K562 (cell line): ENCODE results near the gene CFAP69. TPM values are rescaled to one million over a fixed set of nuclear protein-coding genes. Genes with fewer than 3 reads are reported as not detected.

Experiments
- ATF3 ChIP-seq, 2 experiments: fragments of 450-650 bp in 1 of 2; sonication (generic) in 1 of 2; formaldehyde crosslinking in 1 of 2; IDR thresholded peaks in 1 of 2; conservative IDR thresholded peaks in 1 of 2; 2 replicates each; pipeline versions ENCODE4 v1.6.1 to v1.8.1; 2016 to 2023; ENCODE audit warnings: mild to moderate bottlenecking in 2 of 2, moderate library complexity in 2 of 2, inconsistent platforms in 1 of 2, missing genetic modification reagents in 1 of 2
- ATF6 ChIP-seq: sonication (generic); formaldehyde crosslinking; IDR thresholded peaks from 2 replicates; pipeline ENCODE4 v1.4.0; 2020; ENCODE audit warnings: mild to moderate bottlenecking, missing genetic modification reagents
- CAMTA2 ChIP-seq: fragments of 250-450 bp; sonication (Bioruptor Pico); conservative IDR thresholded peaks from 2 replicates; pipeline ENCODE4 v1.5.1; 2022
- CEBPB ChIP-seq: fragments of 450-650 bp; IDR thresholded peaks from 2 replicates; pipeline ENCODE4 v1.6.1; 2016; ENCODE audit warnings: missing genetic modification characterization, missing compliant biosample characterization
- FUS ChIP-seq: fragments of 200-400 bp; formaldehyde crosslinking; optimal IDR thresholded peaks from 2 replicates; pipeline ENCODE3; 2017; ENCODE audit warnings: low read depth, low read length
- HDAC2 ChIP-seq: fragments of 450-650 bp; IDR thresholded peaks from 2 replicates; pipeline ENCODE4 v1.6.1; 2016; ENCODE audit warnings: mild to moderate bottlenecking
- HMG20B ChIP-seq: fragments of 250-450 bp; sonication (Bioruptor Pico); IDR thresholded peaks from 2 replicates; pipeline ENCODE4 v1.5.0; 2021; ENCODE audit warnings: mild to moderate bottlenecking
- IFI16 ChIP-seq: fragments of 250-450 bp; sonication (Bioruptor Pico); IDR thresholded peaks from 2 replicates; pipeline ENCODE4 v2.1.2; 2022; ENCODE audit warnings: mild to moderate bottlenecking, inconsistent platforms
- KLF16 ChIP-seq: IDR thresholded peaks from 2 replicates; pipeline ENCODE4 v1.6.1; 2016; ENCODE audit warnings: antibody characterized with exemption
- PRMT5 ChIP-seq: sonication (generic); formaldehyde crosslinking; IDR thresholded peaks from 2 replicates; pipeline ENCODE4 v1.5.0; 2020; ENCODE audit warnings: missing genetic modification reagents
- PTTG1 ChIP-seq: fragments of 450-650 bp; IDR thresholded peaks from 2 replicates; pipeline ENCODE4 v1.6.1; 2016; ENCODE audit warnings: low read depth, mild to moderate bottlenecking, missing genetic modification characterization, missing compliant biosample characterization
- TAF7 ChIP-seq: fragments of 450-650 bp; IDR thresholded peaks from 2 replicates; pipeline ENCODE4 v1.6.1; 2016; ENCODE audit warnings: missing genetic modification characterization, missing compliant biosample characterization
- ZC3H11A ChIP-seq: IDR thresholded peaks from 2 replicates; pipeline ENCODE4 v1.6.1; 2012; ENCODE audit warnings: low read depth, low read length, improper control_type of control experiment
- ZFP1 ChIP-seq: fragments of 450-650 bp; formaldehyde crosslinking; IDR thresholded peaks from 2 replicates; pipeline ENCODE4 v1.4.0; 2020; ENCODE audit warnings: mild to moderate bottlenecking, mixed read lengths
- ZNF431 ChIP-seq: sonication (generic); formaldehyde crosslinking; IDR thresholded peaks from 2 replicates; pipeline ENCODE4 v1.8.0; 2022; ENCODE audit warnings: mild to moderate bottlenecking, missing genetic modification reagents
- ZNF778 ChIP-seq: fragments of 450-650 bp; formaldehyde crosslinking; IDR thresholded peaks from 2 replicates; pipeline ENCODE4 v1.4.0; 2020; ENCODE audit warnings: mild to moderate bottlenecking, moderate library complexity
- ZZZ3 ChIP-seq: fragments of 450-650 bp; IDR thresholded peaks from 2 replicates; pipeline ENCODE4 v1.6.1; 2016; ENCODE audit warnings: antibody characterized with exemption, mild to moderate bottlenecking, moderate library complexity
- polyA plus RNA-seq, 8 experiments: library from polyadenylated mRNA; depleted of rRNA in 4 of 8; stranded (reverse) in 5 of 8; unstranded in 3 of 8; fragments of >200 nt; fragmentation: Nextera tagmentation in 2 of 8; fragmentation: Illumina TruSeq in 1 of 8; extraction: Ambion mirVana in 2 of 8; extraction: Trizol in 1 of 8; gene quantifications; 2 replicates each; pipeline versions ENCODE4 v1.2.1 to v1.2.3, GENCODE V29; 2011 to 2014; ENCODE audit warnings: inconsistent platforms in 1 of 8, missing spikeins in 1 of 8
- total RNA-seq, 7 experiments: library from RNA; depleted of rRNA in 6 of 7; stranded (reverse); fragments of >200 nt in 6 of 7; fragmentation: Illumina TruSeq in 2 of 7; extraction: Trizol in 2 of 7; gene quantifications; 2 replicates each; pipeline versions ENCODE4 v1.2.1 to v1.2.3, GENCODE V29; 2011 to 2021; ENCODE audit warnings: low replicate concordance in 1 of 7
- TF ChIP-seq, protein P1 (sequence below): fragments of 200-800 bp; sonication (Bioruptor generic); IDR thresholded peaks from 2 replicates; pipeline ENCODE4 v1.6.1; 2017; ENCODE audit warnings: missing genetic modification characterization, missing compliant biosample characterization
- TF ChIP-seq, protein P2 (sequence below), 2 experiments: fragments of 250-450 bp in 1 of 2; fragments of 450-650 bp in 1 of 2; sonication (Bioruptor Pico) in 1 of 2; IDR thresholded peaks; 2 replicates each; pipeline versions ENCODE4 v1.6.1 to v1.8.0; 2016 to 2021; ENCODE audit warnings: mild to moderate bottlenecking in 2 of 2, moderate library complexity in 2 of 2, missing compliant biosample characterization in 1 of 2, missing genetic modification characterization in 1 of 2
- TF ChIP-seq, protein P3 (sequence below): IDR thresholded peaks from 2 replicates; pipeline ENCODE4 v1.6.1; 2014; ENCODE audit warnings: antibody characterized with exemption

Gene CFAP69
- total and polyA plus RNA-seq, 9 of the 15 experiments (the other 6 are each of a cell fraction or from before 2014, with no cell fraction given), result 0.24 to 5.1 (median 1.7) TPM

- TF ChIP-seq ATF6 (CRISPR knock-in tag), result 0 out of 2 replicates have a peak, but pooled peaks have one; percentile 71
- TF ChIP-seq ZFP1 (CRISPR knock-in tag), result no peak
- TF ChIP-seq ZNF778 (CRISPR knock-in tag), result no peak
- peak; percentile 80; the same call in 1 of the 2 replicates for TF ChIP-seq HDAC2
- TF ChIP-seq, protein P1, sequence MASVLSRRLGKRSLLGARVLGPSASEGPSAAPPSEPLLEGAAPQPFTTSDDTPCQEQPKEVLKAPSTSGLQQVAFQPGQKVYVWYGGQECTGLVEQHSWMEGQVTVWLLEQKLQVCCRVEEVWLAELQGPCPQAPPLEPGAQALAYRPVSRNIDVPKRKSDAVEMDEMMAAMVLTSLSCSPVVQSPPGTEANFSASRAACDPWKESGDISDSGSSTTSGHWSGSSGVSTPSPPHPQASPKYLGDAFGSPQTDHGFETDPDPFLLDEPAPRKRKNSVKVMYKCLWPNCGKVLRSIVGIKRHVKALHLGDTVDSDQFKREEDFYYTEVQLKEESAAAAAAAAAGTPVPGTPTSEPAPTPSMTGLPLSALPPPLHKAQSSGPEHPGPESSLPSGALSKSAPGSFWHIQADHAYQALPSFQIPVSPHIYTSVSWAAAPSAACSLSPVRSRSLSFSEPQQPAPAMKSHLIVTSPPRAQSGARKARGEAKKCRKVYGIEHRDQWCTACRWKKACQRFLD (CRISPR knock-in tag), result no peak
- no peak for TF ChIP-seq FUS
- no peak for TF ChIP-seq ZC3H11A
- TF ChIP-seq, protein P2, sequence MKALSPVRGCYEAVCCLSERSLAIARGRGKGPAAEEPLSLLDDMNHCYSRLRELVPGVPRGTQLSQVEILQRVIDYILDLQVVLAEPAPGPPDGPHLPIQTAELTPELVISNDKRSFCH (CRISPR knock-in tag; IDR thresholded peaks at IDR 0.05), result no peak
- TF ChIP-seq, protein P2 (tag; IDR thresholded peaks at IDR 0.05), result no peak
- no peak for TF ChIP-seq PRMT5 (CRISPR knock-in tag)
- peak; percentile 40; the same call in 1 of the 2 replicates for TF ChIP-seq ZNF431 (CRISPR knock-in tag)
- TF ChIP-seq TAF7 (tag), result 0 out of 2 replicates have a peak, but pooled peaks have one; percentile 21
- TF ChIP-seq ATF3 (IDR thresholded peaks at IDR 0.05), result no peak
- TF ChIP-seq ATF3 (CRISPR knock-in tag; conservative IDR thresholded peaks at IDR 0.05), result no peak
- TF ChIP-seq IFI16 (CRISPR knock-in tag), result no peak
- TF ChIP-seq, protein P3, sequence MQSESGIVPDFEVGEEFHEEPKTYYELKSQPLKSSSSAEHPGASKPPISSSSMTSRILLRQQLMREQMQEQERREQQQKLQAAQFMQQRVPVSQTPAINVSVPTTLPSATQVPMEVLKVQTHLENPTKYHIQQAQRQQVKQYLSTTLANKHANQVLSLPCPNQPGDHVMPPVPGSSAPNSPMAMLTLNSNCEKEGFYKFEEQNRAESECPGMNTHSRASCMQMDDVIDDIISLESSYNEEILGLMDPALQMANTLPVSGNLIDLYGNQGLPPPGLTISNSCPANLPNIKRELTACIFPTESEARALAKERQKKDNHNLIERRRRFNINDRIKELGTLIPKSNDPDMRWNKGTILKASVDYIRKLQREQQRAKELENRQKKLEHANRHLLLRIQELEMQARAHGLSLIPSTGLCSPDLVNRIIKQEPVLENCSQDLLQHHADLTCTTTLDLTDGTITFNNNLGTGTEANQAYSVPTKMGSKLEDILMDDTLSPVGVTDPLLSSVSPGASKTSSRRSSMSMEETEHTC, result no peak
- TF ChIP-seq CEBPB (tag), result no peak
- TF ChIP-seq HMG20B (CRISPR knock-in tag), result no peak
- TF ChIP-seq ZZZ3, result 0 out of 2 replicates have a peak, but pooled peaks have one; percentile 58
- no peak for TF ChIP-seq PTTG1 (tag)
- TF ChIP-seq CAMTA2 (CRISPR knock-in tag), result no peak
- peak; percentile 82; the same call in 1 of the 2 replicates for TF ChIP-seq KLF16
Observed at GRCh38 chr7:90244909-90245851, at the start of gene CFAP69 (continued).
